Measurements from ENCODE around the gene FAM131C.

- TF ChIP-seq CTCF (conservative IDR thresholded peaks at IDR 0.05) (no peak), EZH2 (IDR thresholded peaks at IDR 0.05; ENCODE audit: low read depth) (no peak)
These were observed 26.0 kb upstream of the FAM131C start for GRCh38 chr1:16099412-16099811.
